Measurements from ENCODE around the gene SUMO3. TPM values are rescaled to one million over a fixed set of nuclear protein-coding genes. Genes with fewer than 3 reads are reported as not detected.

Gene SUMO3
- total RNA-seq, 3 donors from 2014 or later = 68.9 to 76.9 (median 69.4) TPM

- no peak for TF ChIP-seq CTCF (IDR thresholded peaks at IDR 0.05)
- Histone ChIP-seq H3K4me1 (ENCODE audit: low read depth) (peaks cover 4% of the 10 kb centered on the region), H3K36me3 (ENCODE audit: low read depth) (no peaks in the 10 kb centered on the region), H3K4me3 (no peak overlapping the region), H3K9me3 (no peaks in the 10 kb centered on the region)
- ATAC-seq (no peak), DNase-seq (no peak)
- intact Hi-C loops (cut with DNase I, micrococcal nuclease) = no loop called here
Measured at GRCh38 chr21:44812640-44813039, 5.2 kb downstream of the SUMO3 start.

- no peak for TF ChIP-seq CTCF (IDR thresholded peaks at IDR 0.05)
- no peak overlapping the region for H3K4me3 ChIP-seq
- no peaks in the 10 kb centered on the region for H3K36me3 ChIP-seq (ENCODE audit: low read depth)
- no peaks in the 10 kb centered on the region for H3K4me1 ChIP-seq (ENCODE audit: low read depth)
- intact Hi-C loops (cut with DNase I, micrococcal nuclease) = no loop called here
- H3K9me3 ChIP-seq = no peaks in the 10 kb centered on the region
- DNase-seq (no peak), ATAC-seq (peak; percentile 28)
Measured at GRCh38 chr21:44810779-44811178, 7.1 kb downstream of the SUMO3 start.

GRCh38 chr21:44805859-44806258, 12.0 kb downstream of the SUMO3 start:
- Histone ChIP-seq H3K36me3 (ENCODE audit: low read depth) (no peaks in the 10 kb centered on the region), H3K4me1 (ENCODE audit: low read depth) (peaks cover 4% of the 10 kb centered on the region), H3K4me3 (no peak overlapping the region), H3K9me3 (no peaks in the 10 kb centered on the region)
- no peak for DNase-seq
- intact Hi-C loops (cut with DNase I, micrococcal nuclease) = no loop called here
- no peak for TF ChIP-seq CTCF (IDR thresholded peaks at IDR 0.05)
- ATAC-seq = no peak

- Histone ChIP-seq H3K9me3 (no peaks in the 10 kb centered on the region), H3K36me3 (ENCODE audit: low read depth) (no peaks in the 10 kb centered on the region), H3K4me3 (no peak overlapping the region), H3K4me1 (ENCODE audit: low read depth) (peaks cover 10% of the 10 kb centered on the region)
- ATAC-seq = no peak
- intact Hi-C loops (cut with DNase I, micrococcal nuclease) = no loop called here
- DNase-seq = no peak
- no peak for TF ChIP-seq CTCF (IDR thresholded peaks at IDR 0.05)
Measured at GRCh38 chr21:44805226-44805625, 12.6 kb downstream of the SUMO3 start.

GRCh38 chr21:44804762-44805161, 13.1 kb downstream of the SUMO3 start:
- intact Hi-C loops (cut with DNase I, micrococcal nuclease) = no loop called here
- DNase-seq (no peak), ATAC-seq (no peak)
- Histone ChIP-seq H3K4me1 (ENCODE audit: low read depth) (peaks cover 14% of the 10 kb centered on the region), H3K36me3 (ENCODE audit: low read depth) (no peaks in the 10 kb centered on the region), H3K4me3 (no peak overlapping the region), H3K9me3 (no peaks in the 10 kb centered on the region)
- no peak for TF ChIP-seq CTCF (IDR thresholded peaks at IDR 0.05)

GRCh38 chr21:44803651-44804050, 14.2 kb downstream of the SUMO3 start:
- intact Hi-C loops (cut with DNase I, micrococcal nuclease) = no loop called here
- no peaks in the 10 kb centered on the region for H3K36me3 ChIP-seq (ENCODE audit: low read depth)
- no peak for ATAC-seq
- H3K4me1 ChIP-seq (ENCODE audit: low read depth) = peaks cover 15% of the 10 kb centered on the region
- no peak overlapping the region for H3K4me3 ChIP-seq
- TF ChIP-seq CTCF (IDR thresholded peaks at IDR 0.05) = no peak
- no peaks in the 10 kb centered on the region for H3K9me3 ChIP-seq
- no peak for DNase-seq
